GM10266 (cell line): ENCODE data around the gene CAMK2N2.
A peak's percentile ranks its signal among the peaks of the same experiment; 100 is the strongest.

Experiments used
- DNase-seq: peaks from one replicate; pipeline ENCODE4 v3.0.0; 2012; ENCODE audit errors: extremely low spot score
- TF ChIP-seq, protein P1 (sequence below): IDR thresholded peaks from 2 replicates; pipeline ENCODE4 v1.5.1; 2012; ENCODE audit warnings: mild to moderate bottlenecking, low read depth; ENCODE audit not compliant: control insufficient read depth, insufficient read depth; ENCODE audit errors: missing control alignments

Gene CAMK2N2

DNA sequence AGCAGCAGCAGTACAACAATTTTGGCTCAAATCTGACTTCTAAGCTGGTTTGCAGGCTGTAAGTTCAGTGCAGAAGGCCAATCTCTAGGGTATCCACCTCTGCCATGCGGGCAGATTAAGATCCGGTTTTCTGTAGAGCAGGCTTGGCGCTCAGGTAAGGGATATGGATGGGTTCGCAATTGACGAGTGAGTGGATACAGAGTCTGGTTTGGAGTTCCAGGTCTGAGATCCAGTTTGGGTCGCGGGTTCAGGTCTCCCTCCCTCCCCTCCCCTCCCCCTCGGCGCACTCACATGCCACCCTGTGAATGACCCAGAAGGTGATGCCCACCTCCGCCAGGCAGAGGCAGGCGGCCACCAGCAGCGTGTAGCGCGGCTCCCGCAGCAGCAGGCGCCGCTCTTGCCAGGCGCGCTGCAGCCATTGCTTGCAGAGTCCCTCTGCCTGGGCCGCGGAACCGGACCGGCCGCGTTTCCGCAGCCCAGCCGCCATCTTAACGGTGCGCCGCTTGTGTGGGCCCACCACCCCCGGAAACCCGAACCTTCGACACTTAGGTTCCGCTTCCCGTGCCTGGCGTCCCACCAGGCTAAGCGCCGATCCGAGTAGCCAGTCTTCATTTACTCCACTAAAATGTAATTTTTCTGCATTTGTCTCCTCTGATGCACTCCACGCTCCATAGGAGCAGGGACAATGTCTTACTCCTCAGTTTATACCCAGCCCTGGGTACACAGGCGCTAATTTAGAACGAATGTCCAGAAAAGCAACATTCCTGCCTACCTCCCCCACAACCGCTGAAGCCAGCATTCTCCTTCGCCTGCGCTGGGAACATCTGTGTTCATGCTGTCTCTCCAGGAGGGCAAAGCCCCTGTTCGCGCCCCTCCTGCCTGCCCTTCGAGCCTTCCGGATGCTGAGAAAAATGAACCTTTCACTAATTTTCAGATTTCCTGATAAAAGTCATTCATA is 12.6 kb downstream of the CAMK2N2 start, which contains the start of gene ALG3:
Gene ALG3, minus strand, starts transcription at position 509 of the 958 bp plus-strand sequence. Its CDS starts 22 bp downstream, at position 487.
- TF ChIP-seq, protein P1, sequence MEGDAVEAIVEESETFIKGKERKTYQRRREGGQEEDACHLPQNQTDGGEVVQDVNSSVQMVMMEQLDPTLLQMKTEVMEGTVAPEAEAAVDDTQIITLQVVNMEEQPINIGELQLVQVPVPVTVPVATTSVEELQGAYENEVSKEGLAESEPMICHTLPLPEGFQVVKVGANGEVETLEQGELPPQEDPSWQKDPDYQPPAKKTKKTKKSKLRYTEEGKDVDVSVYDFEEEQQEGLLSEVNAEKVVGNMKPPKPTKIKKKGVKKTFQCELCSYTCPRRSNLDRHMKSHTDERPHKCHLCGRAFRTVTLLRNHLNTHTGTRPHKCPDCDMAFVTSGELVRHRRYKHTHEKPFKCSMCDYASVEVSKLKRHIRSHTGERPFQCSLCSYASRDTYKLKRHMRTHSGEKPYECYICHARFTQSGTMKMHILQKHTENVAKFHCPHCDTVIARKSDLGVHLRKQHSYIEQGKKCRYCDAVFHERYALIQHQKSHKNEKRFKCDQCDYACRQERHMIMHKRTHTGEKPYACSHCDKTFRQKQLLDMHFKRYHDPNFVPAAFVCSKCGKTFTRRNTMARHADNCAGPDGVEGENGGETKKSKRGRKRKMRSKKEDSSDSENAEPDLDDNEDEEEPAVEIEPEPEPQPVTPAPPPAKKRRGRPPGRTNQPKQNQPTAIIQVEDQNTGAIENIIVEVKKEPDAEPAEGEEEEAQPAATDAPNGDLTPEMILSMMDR, result no peak
- DNase-seq, result peak; percentile 92

DNA sequence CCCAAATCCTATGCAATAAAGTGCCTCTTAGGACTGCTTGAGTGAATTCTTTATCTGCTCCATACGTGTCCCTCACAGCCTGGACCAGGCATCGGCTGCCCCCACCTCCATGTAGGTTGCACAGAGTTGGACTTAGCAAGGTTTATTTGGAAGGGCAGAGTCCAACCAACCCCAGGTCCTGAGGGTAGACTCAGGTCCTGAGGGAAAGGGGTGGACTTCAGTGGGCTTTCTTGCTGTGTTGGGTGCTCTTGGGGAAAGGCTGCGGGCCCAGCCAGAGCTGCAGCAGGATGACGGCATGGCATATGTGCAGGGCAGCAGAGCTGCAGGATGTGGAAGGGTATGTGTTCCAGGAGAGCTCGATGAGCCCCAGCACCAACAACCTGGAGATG is 19.1 kb downstream of the CAMK2N2 start:
- no peak for DNase-seq
- TF ChIP-seq, protein P1, result no peak

DNA sequence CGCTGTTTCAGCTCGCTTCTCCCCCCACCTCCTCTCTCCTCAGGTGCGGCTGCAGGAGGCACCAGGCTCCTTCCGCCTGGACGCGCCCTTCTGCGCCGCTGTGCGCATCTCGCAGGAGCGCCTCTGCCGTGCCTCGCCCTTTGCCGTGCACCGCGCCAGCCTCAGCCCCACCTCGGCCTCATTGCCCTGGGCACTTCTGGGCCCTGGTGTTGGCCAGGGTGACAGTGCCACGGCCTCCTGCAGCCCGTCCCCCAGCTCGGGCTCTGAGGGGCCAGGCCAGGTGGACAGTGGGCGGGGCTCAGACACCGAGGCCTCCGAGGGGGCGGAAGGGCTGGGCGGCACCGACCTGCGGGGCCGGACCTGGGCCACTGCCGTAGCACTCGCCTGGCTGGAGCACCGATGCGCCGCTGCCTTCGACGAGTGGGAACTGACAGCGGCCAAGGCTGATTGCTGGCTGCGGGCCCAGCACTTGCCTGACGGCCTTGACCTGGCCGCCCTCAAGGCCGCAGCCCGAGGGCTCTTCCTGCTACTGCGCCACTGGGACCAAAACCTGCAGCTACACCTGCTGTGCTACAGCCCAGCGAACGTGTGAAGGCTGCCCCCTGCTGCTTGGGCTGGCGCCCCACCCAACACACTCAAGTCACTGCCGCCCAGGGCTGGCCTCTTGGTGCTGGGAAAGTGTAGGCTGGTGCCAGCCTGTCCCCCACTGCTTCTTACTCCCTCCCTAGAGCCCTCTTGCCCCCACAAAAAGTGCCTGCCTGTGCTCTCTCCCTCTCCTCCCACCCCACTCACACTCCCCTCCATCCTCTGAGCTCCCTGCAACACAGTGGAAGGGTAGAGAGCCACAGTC is 19.7 kb downstream of the CAMK2N2 start:
- TF ChIP-seq, protein P1, result peak; percentile 65

DNA sequence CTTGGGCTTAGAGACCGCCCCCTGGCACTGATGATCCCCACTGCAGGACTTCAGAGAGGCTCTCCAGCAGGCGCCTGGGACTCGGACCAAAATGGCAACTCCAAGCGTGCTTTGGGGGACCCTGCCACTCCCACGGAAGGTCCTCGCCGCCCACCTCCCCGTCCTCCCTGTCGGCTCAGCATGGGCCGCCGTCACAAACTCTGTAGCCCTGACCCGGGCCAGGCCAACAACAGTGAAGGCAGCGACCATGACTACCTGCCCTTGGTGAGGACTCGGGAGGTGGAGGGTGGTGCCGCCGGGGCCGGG is 20.3 kb downstream of the CAMK2N2 start:
- no peak for DNase-seq
- TF ChIP-seq, protein P1, result no peak

More for the DNA sequence above, 19.7 kb downstream of the CAMK2N2 start:
- no peak for DNase-seq

DNA sequence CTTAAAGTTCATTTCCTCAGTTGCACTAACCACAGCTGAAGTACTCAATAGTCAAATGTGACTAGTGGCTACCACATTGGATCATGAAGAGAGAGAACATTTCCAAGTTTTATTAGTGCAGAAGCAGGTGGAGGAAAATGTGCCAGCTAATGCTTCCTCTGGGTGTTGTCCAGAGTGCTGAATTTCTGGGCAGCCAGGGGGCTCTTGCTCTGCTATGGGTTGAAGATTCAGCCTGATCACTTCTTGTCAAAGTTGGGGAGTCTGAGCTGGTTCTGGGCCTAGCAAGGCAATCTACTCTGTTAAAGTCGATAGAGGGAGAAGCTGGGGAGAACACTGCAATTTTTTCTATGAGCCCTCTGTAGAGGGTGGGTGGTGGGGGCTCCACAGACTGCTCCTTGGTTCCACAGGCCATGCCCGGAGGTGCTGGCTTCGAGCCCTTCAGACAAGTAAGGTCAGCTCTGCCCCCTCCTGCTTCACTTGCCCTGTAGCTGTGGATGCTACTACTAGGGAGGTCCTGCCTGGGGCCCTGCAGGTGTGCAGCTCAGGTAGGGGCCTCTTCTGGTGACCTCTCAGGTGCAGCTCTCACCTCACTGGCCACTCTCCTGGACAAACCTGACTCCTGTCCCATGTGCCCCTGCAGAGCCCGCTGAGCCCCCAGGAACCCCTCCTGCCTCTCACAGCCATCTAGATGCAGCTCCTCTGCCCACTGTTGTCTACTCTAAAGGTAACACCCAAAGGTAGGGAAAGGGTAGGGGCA is 20.8 kb downstream of the CAMK2N2 start:
- DNase-seq, result no peak
- TF ChIP-seq, protein P1, result no peak

DNA sequence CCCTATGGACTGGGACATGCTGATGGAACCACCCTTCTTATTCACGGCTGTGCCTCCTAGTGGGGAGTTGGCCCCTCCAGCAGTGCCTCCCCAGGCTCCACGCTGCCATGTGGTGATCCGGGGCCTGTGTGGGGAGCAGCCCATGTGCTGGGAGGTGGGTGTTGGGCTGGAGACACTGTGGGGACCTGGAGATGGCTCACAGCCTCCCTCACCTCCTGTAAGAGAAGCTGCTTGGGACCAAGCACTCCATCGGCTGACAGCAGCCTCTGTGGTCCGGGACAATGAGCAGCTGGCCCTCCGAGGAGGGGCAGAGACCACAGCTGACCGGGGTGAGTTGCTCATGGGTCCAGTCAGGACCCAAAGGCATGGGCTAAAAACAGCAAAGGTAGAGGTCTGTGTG is 21.6 kb downstream of the CAMK2N2 start:
- no peak for DNase-seq
- TF ChIP-seq, protein P1, result no peak
